ENCODE data around the gene PSG5.
"Not testable (repeated sequence)": the region's sequence is repeated elsewhere in the genome, so short reads cannot be mapped to it uniquely, and the experiment has no call there.

The PSG5 gene

GRCh38 chr19:43181869-43182771 lies 4.2 kb downstream of the PSG5 start:
- peak; percentile 86 for DNase-seq

- DNase-seq: not testable (repeated sequence)
Measured at GRCh38 chr19:43179569-43180147, 6.7 kb downstream of the PSG5 start.

- not testable (repeated sequence) for DNase-seq
Measured at GRCh38 chr19:43178577-43178976, 7.8 kb downstream of the PSG5 start.

GRCh38 chr19:43165906-43166305 lies 20.4 kb downstream of the PSG5 start:
- DNase-seq: not testable (repeated sequence)

GRCh38 chr19:43163135-43163534 lies 23.2 kb downstream of the PSG5 start:
- not testable (repeated sequence) for DNase-seq

GRCh38 chr19:43162261-43162660 lies 24.1 kb downstream of the PSG5 start:
- not testable (repeated sequence) for DNase-seq

- DNase-seq: no peak
Measured at GRCh38 chr19:43152214-43152613, 34.1 kb downstream of the PSG5 start.

GRCh38 chr19:43149788-43150187 lies 36.5 kb downstream of the PSG5 start:
- not testable (repeated sequence) for DNase-seq

- no peak for DNase-seq
Measured at GRCh38 chr19:43148233-43148632, 38.1 kb downstream of the PSG5 start.

GRCh38 chr19:43141763-43142162 lies 44.6 kb downstream of the PSG5 start:
- not testable (repeated sequence) for DNase-seq

- no peak for DNase-seq
Measured at GRCh38 chr19:43132696-43133095, 53.6 kb downstream of the PSG5 start.

GRCh38 chr19:43131281-43131842 lies 55.0 kb downstream of the PSG5 start:
- not testable (repeated sequence) for DNase-seq

GRCh38 chr19:43129197-43129596 lies 57.1 kb downstream of the PSG5 start:
- DNase-seq: not testable (repeated sequence)

- peak; percentile 94 for DNase-seq
Measured at GRCh38 chr19:43127336-43127735, 59.0 kb downstream of the PSG5 start.

GRCh38 chr19:43126720-43127119 lies 59.6 kb downstream of the PSG5 start:
- DNase-seq: no peak

- DNase-seq: no peak
Measured at GRCh38 chr19:43124360-43124759, 62.0 kb downstream of the PSG5 start.

GRCh38 chr19:43120433-43121026 lies 65.8 kb downstream of the PSG5 start:
- peak; percentile 70 for DNase-seq

- DNase-seq: not testable (repeated sequence)
Measured at GRCh38 chr19:43119526-43119925, 66.8 kb downstream of the PSG5 start.

Measured in fibroblast of skin of scalp (primary cell).